GM18519 (cell line): Measurements from ENCODE around the gene RGS10.
"Not testable (repeated sequence)": the region's sequence is repeated elsewhere in the genome, so short reads cannot be mapped to it uniquely, and the experiment has no call there.

ENCODE experiments used
- ATAC-seq: cut with Tn5 transposase; IDR thresholded peaks from one replicate; pipeline ENCODE4 v1.9.1; 2021; ENCODE audit warnings: mild to moderate bottlenecking, moderate library complexity; ENCODE audit not compliant: unreplicated experiment, low FRiP score

RGS10 gene

GRCh38 chr10:119542357-119542987 is at the start of gene RGS10:
TSS of gene RGS10 (minus strand) at chr10:119542719. CDS start at chr10:119542638, 81 bp downstream.
- peak; percentile 48 for ATAC-seq

- ATAC-seq = no peak
Measured at GRCh38 chr10:119588071-119588470, 45.6 kb upstream of the RGS10 start.

GRCh38 chr10:119578355-119578754 is 35.8 kb upstream of the RGS10 start:
- ATAC-seq = no peak

GRCh38 chr10:119575991-119576390 is 33.5 kb upstream of the RGS10 start:
- no peak for ATAC-seq

- ATAC-seq = no peak
Measured at GRCh38 chr10:119575506-119575905, 33.0 kb upstream of the RGS10 start.

GRCh38 chr10:119567978-119568377 is 25.5 kb upstream of the RGS10 start:
- no peak for ATAC-seq

DNA sequence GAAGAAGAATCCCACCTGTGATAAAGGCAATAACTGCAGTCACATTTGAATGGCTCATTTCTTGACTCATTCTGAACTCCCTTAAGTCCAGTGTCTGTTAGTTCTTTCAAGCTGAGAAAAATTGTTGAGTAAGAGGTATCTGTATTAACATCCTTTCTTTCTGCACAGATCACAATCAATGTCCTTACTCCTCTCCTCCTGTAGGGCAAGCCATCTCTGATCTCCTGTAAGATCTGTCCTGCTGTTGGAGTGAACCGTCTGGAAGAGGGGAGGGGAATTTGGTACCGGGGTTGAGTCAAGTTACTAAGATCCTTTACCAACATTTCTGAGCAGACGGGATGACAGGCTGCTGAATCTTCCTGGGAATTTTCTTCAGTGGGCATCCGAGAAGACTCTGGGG is 19.6 kb upstream of the RGS10 start:
- no peak for ATAC-seq

DNA sequence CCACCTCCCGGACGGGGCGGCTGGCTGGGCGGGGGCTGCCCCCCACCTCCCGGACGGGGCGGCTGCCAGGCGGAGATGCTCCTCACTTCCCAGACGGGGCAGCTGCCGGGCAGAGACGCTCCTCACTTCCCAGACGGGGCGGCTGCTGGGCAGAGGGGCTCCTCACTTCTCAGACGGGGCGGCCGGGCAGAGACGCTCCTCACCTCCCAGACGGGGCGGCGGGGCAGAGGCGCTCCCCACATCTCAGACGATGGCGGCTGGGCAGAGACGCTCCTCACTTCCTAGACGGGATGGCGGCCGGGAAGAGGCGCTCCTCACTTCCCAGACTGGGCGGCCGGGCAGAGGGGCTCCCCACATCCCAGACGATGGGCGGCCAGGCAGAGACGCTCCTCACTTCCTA is 17.0 kb upstream of the RGS10 start:
- not testable (repeated sequence) for ATAC-seq

DNA sequence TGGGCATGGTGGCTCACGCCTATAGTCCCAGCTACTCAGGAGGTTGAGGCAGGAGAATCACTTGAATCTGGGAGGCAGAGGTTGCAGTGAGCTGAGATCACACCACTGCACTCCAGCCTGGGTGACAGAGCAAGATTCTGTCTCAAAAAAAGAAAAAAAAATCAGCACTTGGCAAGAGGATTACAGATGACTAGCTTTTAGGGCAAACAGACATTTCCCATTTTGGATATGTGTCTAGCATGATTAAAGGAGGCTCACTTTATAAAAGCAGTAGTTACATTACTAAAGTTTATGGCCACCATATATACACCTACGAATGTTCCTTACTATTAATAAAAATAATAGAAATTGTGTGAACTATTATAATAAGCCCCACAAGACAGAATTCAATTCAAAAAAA is 13.6 kb upstream of the RGS10 start:
- ATAC-seq = not testable (repeated sequence)

GRCh38 chr10:119555178-119555784 is 12.8 kb upstream of the RGS10 start:
- ATAC-seq = no peak

- ATAC-seq = no peak
Measured at GRCh38 chr10:119550827-119551226, 8.3 kb upstream of the RGS10 start.

- ATAC-seq = no peak
Measured at GRCh38 chr10:119549247-119549999, 6.9 kb upstream of the RGS10 start.

DNA sequence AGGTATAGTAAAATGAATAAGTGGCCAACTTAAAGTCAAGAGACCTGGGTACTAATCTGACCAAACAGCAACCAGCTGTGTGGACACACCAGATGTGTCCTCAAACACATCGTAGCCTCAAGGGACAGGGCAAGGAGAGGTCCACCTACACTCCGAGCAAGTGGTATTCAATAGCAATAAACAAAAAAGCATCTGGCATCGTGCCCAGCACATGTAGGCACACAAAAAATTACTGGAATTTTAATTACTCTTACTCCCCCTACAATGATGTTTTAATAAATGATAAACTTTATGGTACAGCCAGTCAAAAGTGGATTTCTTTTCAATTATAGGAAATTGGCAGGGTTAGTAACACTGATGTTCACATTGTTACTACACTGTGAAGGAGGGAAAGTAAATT is 3.5 kb upstream of the RGS10 start:
- ATAC-seq = no peak

GRCh38 chr10:119545310-119545709 is 2.8 kb upstream of the RGS10 start:
- ATAC-seq = no peak

GRCh38 chr10:119543814-119544642 is 1.5 kb upstream of the RGS10 start:
- no peak for ATAC-seq

DNA sequence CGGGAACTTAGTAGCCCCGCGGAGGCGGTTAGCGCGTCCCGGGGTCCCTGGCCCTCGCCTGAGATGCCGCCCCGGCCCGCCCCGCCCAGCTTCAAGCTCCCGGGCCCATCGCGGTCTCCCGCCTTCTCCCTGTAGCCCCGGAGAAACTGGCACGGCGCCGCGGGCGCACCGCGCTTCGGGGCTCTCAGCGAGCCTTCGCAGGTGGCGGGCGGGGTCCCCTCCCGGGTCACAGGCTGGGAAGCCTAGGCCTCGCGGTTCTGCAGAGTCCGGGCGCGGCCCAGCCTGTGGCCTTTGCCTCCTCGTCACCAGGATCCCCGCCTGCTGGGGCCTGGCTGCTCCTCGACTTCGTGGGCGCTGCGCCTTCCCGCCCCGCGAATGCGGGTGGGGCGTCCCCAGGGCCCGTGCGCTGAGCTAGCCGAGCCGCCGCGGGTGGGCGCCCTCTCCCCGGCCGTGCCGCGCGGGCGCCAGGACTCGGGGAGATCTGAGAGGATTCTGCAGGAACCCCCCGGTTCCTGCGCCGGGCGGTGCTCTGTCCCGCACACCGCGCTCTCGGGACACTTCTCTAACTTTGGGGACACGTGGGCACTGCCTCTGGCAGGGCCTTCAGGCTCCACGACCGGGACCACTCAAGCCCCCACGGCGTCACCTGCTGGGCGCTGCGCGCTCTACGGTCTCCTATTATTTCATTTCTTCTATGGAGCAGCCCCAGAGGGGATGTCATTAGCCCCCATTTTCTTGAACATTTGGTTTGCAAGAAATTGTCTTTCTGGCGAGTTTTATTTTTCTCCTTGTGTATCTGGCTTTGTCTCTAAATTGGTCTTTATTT is 682 bp upstream of the RGS10 start:
- peak; percentile 33 for ATAC-seq

DNA sequence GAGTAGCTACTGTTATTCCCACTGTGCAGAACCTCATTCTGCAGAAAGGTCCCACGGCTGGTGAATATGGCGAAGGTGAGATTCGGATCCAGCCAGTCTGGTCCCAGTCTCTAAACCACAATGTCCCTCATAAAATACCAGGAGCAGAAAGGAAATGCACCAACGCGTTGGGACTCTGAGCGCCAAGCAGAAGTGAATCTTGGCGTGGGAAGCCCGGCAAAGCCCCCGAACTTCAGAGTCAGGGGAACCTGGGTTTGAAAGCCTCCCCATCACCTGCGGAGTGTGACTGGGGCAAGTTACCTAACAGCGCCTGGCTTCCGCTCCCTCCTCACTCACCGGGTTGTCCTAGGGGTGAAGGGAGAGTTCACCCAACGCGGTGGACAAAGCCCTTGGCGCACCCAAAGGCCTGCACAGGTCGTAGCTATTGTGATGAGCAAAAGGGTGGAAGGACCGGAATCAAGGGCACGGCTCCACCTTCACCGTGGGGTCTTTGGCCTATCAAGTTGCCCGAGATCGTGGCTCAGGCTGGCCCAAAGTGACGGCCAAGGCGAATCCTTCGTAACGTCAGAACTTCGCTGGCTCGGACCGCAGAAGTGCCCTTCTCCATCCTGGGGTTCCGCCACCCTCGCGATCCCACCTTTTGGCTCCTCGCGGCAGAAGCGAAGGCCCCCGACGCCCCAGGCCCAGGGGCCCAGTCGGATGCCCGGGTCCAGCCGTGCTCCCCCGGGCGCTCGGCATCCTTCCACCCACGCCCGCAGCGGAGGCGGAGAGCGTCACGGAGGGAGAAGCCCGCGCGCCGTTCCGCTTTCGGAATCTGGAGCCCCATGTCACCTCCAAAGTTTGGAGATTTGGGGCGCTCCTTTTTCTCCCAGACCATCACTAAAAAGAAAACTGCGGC is 811 bp downstream of the RGS10 start:
- ATAC-seq = no peak

DNA sequence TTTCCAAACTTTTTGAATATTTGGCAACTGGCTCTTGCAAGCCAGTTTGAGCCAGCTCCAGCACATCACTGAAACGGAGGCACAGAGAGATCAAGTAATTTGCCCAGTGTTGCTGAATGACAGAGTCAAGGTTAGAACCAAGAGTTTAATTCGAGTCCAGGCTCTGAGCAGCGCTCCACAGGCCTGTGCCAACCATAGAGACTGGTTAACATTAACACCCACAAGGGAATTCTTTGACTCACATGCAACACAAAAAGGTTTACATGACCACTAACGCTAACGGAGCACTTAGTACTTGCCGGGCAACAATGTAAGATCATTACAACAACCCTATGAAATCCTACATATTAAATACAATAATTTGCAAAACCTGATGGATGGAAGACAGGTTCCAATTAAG is 1.5 kb downstream of the RGS10 start:
- ATAC-seq = no peak

DNA sequence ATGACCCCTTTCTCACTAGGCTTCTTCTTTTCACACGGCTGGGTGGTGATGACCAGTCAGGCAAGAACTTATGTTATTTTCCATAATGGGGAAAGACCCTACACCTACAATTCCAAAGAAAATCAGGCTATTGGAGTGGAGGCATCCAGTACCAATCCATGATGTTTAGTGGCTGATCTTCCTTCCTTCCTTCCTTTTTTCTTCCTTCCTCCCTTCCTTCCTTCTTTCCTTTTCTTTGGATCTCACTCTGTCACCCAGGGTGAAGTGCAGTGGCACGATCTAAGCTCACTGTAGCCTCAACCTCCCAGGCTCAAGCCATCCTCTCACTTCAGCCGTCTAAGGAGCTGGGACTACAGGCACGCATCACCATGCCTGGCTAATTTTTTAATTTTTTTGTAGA is 2.5 kb downstream of the RGS10 start:
- ATAC-seq = no peak
